Prostate gland (tissue), 2 donors: ENCODE measurements around the gene BCR. TPM values are rescaled to one million over a fixed set of nuclear protein-coding genes. Genes with fewer than 3 reads are reported as not detected.

ENCODE experiments used
- DNase-seq: peaks from one replicate; pipeline ENCODE4 v3.0.0-alpha.2; 2019; ENCODE audit warnings: low spot score
- H3K27ac ChIP-seq, 2 donors: fragments of 200-600 bp; sonication (generic); 2 replicates each; pipeline ENCODE4 v1.5.1; 2017 to 2019
- H3K27me3 ChIP-seq: fragments of 200-600 bp; sonication (generic); replicated peaks from 2 replicates; pipeline ENCODE4 v1.5.1; 2019; ENCODE audit not compliant: insufficient read depth
- H3K36me3 ChIP-seq, 2 donors: fragments of 200-600 bp; sonication (generic); 1 replicate in 1 of 2; 2 replicates in 1 of 2; pipeline versions ENCODE4 v1.5.1 to v1.8.1; 2017 to 2019
- H3K4me1 ChIP-seq: fragments of 200-600 bp; sonication (generic); replicated peaks from 2 replicates; pipeline ENCODE4 v1.5.1; 2019
- H3K4me3 ChIP-seq, 2 donors: fragments of 200-600 bp; sonication (generic); 2 replicates each; pipeline ENCODE4 v1.5.1; 2017 to 2019
- H3K9me3 ChIP-seq: fragments of 200-600 bp; sonication (generic); 2 replicates; pipeline ENCODE4 v1.5.1; 2017
- CTCF ChIP-seq, 4 experiments: fragments of 200-600 bp in 2 of 4; fragments of 450-650 bp in 2 of 4; sonication (generic) in 2 of 4; IDR thresholded peaks; 1 replicate in 3 of 4; 2 replicates in 1 of 4; pipeline ENCODE4 v1.5.1; 2016 to 2019; ENCODE audit warnings: antibody characterized with exemption in 4 of 4, mild to moderate bottlenecking in 2 of 4, moderate library complexity in 2 of 4
- POLR2A ChIP-seq: fragments of 450-650 bp; IDR thresholded peaks from one replicate; pipeline ENCODE4 v1.6.1; 2016; ENCODE audit warnings: antibody characterized with exemption, mild to moderate bottlenecking
- POLR2AphosphoS5 ChIP-seq: sonication (generic); formaldehyde crosslinking; IDR thresholded peaks from one replicate; pipeline ENCODE4 v1.6.1; 2017; ENCODE audit warnings: antibody characterized with exemption
- WGBS: methylation state at CpG from one replicate; pipeline ENCODE4 v1.1.5; 2018; 5-methylcytosine and 5-hydroxymethylcytosine counted together
- intact Hi-C: fragments of 100-400 bp; cut with DNase I; formaldehyde crosslinking; loops from one replicate; pipeline ENCODE4 v1.14.2; 2022
- total RNA-seq, 2 donors: library from RNA; depleted of rRNA; stranded (reverse); fragments of >200 nt; gene quantifications; one replicate each; pipeline ENCODE4 v1.1.0, GENCODE V29; 2016

BCR gene
- total RNA-seq, 2 donors from 2014 or later: 32.7 to 88.8 TPM

- 87% methylated on average over 4 of the region's 4 CpGs for WGBS
- no peak for DNase-seq
- no peak for TF ChIP-seq CTCF (IDR thresholded peaks at IDR 0.05)
- TF ChIP-seq POLR2A: no peak
- TF ChIP-seq POLR2AphosphoS5: no peak
- Histone ChIP-seq H3K27ac (no peak overlapping the region), H3K36me3 (no peaks in the 10 kb centered on the region), H3K4me3 (no peak overlapping the region), H3K27me3 (no peaks in the 10 kb centered on the region), H3K9me3 (no peaks in the 10 kb centered on the region), H3K4me1 (peaks cover 7% of the 10 kb centered on the region)
- intact Hi-C loops: no loop called here
Measured at GRCh38 chr22:23229646-23230045, 49.3 kb downstream of the BCR start.

GRCh38 chr22:23230348-23231068 lies 50.2 kb downstream of the BCR start:
- Histone ChIP-seq H3K9me3 (no peaks in the 10 kb centered on the region), H3K36me3 (no peaks in the 10 kb centered on the region), H3K4me3 (no peak overlapping the region), H3K4me1 (peaks cover 4% of the 10 kb centered on the region), H3K27ac (no peak overlapping the region), H3K27me3 (no peaks in the 10 kb centered on the region)
- WGBS: 95% methylated on average over 10 of the region's 10 CpGs
- no peak for DNase-seq
- TF ChIP-seq CTCF (IDR thresholded peaks at IDR 0.05): no peak
- TF ChIP-seq POLR2A: no peak
- TF ChIP-seq POLR2AphosphoS5: no peak
- intact Hi-C loops: no loop called here

- no peaks in the 10 kb centered on the region for H3K36me3 ChIP-seq
- no peak overlapping the region for H3K4me3 ChIP-seq
- no peaks in the 10 kb centered on the region for H3K4me1 ChIP-seq
- TF ChIP-seq POLR2A: no peak
- TF ChIP-seq CTCF (IDR thresholded peaks at IDR 0.05): no peak
- no peak for TF ChIP-seq POLR2AphosphoS5
- H3K27me3 ChIP-seq: no peaks in the 10 kb centered on the region
- no peak overlapping the region for H3K27ac ChIP-seq
- WGBS: 85% methylated on average over 5 of the region's 5 CpGs
- DNase-seq: no peak
- no peaks in the 10 kb centered on the region for H3K9me3 ChIP-seq
- intact Hi-C loops: no loop called here
Measured at GRCh38 chr22:23231471-23232093, 51.3 kb downstream of the BCR start.

- intact Hi-C loops: no loop called here
- Histone ChIP-seq H3K4me1 (no peaks in the 10 kb centered on the region), H3K9me3 (no peaks in the 10 kb centered on the region)
Measured at GRCh38 chr22:23232094-23232905, 52.0 kb downstream of the BCR start.

More at GRCh38 chr22:23232094-23232905, 52.0 kb downstream of the BCR start:
- Histone ChIP-seq H3K27me3 (no peaks in the 10 kb centered on the region), H3K27ac (no peak overlapping the region), H3K36me3 (no peaks in the 10 kb centered on the region), H3K4me3 (no peak overlapping the region)
- TF ChIP-seq CTCF (IDR thresholded peaks at IDR 0.05): no peak
- TF ChIP-seq POLR2AphosphoS5: no peak
- TF ChIP-seq POLR2A: no peak
- no peak for DNase-seq
- WGBS: 95% methylated on average over 9 of the region's 9 CpGs
